ENCODE data around the gene MSX1. TPM values are rescaled to one million over a fixed set of nuclear protein-coding genes. Genes with fewer than 3 reads are reported as not detected.

MSX1 gene
- total RNA-seq, result under 1 TPM; 0.16 to 0.61 TPM

- peaks cover 2% of the 10 kb centered on the region for H3K9me3 Mint-ChIP-seq
- peaks cover 41% of the 10 kb centered on the region for H3K4me1 Mint-ChIP-seq (ENCODE audit: low read depth)
- peak; percentile 86 for ATAC-seq
- TF ChIP-seq, protein P1, sequence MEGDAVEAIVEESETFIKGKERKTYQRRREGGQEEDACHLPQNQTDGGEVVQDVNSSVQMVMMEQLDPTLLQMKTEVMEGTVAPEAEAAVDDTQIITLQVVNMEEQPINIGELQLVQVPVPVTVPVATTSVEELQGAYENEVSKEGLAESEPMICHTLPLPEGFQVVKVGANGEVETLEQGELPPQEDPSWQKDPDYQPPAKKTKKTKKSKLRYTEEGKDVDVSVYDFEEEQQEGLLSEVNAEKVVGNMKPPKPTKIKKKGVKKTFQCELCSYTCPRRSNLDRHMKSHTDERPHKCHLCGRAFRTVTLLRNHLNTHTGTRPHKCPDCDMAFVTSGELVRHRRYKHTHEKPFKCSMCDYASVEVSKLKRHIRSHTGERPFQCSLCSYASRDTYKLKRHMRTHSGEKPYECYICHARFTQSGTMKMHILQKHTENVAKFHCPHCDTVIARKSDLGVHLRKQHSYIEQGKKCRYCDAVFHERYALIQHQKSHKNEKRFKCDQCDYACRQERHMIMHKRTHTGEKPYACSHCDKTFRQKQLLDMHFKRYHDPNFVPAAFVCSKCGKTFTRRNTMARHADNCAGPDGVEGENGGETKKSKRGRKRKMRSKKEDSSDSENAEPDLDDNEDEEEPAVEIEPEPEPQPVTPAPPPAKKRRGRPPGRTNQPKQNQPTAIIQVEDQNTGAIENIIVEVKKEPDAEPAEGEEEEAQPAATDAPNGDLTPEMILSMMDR (IDR thresholded peaks at IDR 0.05), result no peak
- POLR2A ChIA-PET, result no interaction called here
- peaks cover 2% of the 10 kb centered on the region for H3K36me3 Mint-ChIP-seq (ENCODE audit: low read depth)
- H3K4me3 Mint-ChIP-seq, result peak within 1 kb of the TSS; percentile 66
- intact Hi-C loops (cut with micrococcal nuclease), result loop anchor here (5.0 kb wide), 1 partner anchor 372 kb away; no protein-coding TSS in a partner anchor
- H3K27me3 Mint-ChIP-seq, result peaks cover 77% of the 10 kb centered on the region
- peak; percentile 71 for DNase-seq
- no peak within 1 kb of the TSS for H3K27ac Mint-ChIP-seq
- CTCF ChIA-PET, result no interaction called here
Measured at GRCh38 chr4:4859325-4859798, at the start of gene MSX1. MSX1 (plus strand) TSS chr4:4859665; CDS start chr4:4859900, 235 bp downstream.

DNA sequence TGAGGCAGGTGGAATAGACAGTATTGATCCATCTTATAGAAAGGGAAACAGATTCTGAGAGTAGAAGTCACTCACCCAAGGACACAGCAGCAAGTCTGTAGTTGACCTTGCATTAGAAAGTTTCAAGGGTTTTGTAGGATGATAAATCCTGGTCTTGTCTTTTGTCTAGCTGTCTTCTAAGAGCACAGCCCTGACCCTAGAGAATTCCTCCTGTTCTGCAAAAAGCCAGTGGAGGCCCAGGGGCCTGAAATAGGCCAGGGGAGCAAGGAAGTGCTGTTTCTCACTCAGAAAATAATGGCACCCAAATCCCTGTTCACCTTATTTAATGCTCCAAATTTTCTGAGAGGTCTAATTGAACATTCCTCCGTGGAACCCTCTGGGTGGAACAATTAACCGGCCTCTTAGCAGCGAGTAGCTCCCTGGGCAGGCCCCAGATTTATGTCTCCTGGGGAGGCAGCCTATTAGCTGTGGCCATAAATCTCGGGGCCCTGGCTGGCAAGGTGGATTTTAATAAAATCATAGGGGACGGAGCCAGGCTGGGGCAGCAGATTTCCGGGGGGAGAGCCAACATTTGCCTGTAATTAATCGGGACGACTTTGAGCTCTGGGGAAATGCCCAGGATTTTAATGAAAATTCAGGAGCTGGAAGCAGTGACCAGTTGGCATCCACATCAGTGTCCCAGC lies 49.2 kb upstream of the MSX1 start:
- H3K4me3 Mint-ChIP-seq, result no peak overlapping the region
- intact Hi-C loops (cut with micrococcal nuclease), result no loop called here
- H3K27ac Mint-ChIP-seq, result no peak overlapping the region
- DNase-seq (no peak), ATAC-seq (no peak)
- TF ChIP-seq, protein P1 (IDR thresholded peaks at IDR 0.05), result no peak
- no peaks in the 10 kb centered on the region for H3K4me1 Mint-ChIP-seq (ENCODE audit: low read depth)
- H3K9me3 Mint-ChIP-seq, result peaks cover 2% of the 10 kb centered on the region
- H3K27me3 Mint-ChIP-seq, result peaks cover 11% of the 10 kb centered on the region
- ChIA-PET CTCF (no interaction called here), POLR2A (no interaction called here)
- H3K36me3 Mint-ChIP-seq (ENCODE audit: low read depth), result no peaks in the 10 kb centered on the region

- H3K36me3 Mint-ChIP-seq (ENCODE audit: low read depth), result no peaks in the 10 kb centered on the region
- TF ChIP-seq, protein P1 (IDR thresholded peaks at IDR 0.05), result no peak
Measured at GRCh38 chr4:4810778-4811177, 48.7 kb upstream of the MSX1 start.

DNA sequence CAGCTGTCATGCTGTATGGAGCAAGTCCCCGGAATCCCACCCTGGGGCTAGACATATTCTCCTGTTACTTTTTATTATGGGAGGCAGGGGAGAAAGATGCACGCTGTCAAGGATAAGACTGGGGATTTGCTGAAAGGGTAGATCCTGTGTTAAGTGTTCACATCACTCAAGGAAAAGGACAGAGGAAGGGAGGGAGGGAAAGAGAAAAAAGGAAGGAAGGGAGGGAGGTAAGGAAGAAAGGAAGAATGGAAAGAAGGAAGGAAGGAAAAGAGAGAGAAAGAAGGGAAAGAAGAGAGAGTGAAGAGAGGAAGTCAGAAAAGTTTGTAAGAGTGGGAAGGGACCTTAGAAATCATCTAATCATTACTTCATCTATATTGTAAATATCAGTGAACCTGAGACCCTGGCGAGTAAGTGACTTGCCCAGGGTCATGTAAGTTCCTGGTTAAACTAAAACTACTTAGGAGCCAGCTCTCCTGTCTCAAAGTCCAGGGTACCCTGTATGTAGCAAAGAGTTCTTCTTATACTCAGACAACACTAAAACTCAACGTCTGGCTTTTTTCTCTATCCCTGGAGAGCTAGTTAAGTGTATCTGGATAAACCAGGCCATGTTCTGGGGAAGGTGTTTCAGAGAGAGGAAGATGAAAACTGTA lies 47.2 kb upstream of the MSX1 start:
- H3K4me1 Mint-ChIP-seq (ENCODE audit: low read depth), result no peaks in the 10 kb centered on the region
- H3K27me3 Mint-ChIP-seq, result peaks cover 11% of the 10 kb centered on the region
- H3K4me3 Mint-ChIP-seq, result no peak overlapping the region
- no peak overlapping the region for H3K27ac Mint-ChIP-seq
- H3K9me3 Mint-ChIP-seq, result peaks cover 18% of the 10 kb centered on the region
- DNase-seq (no peak), ATAC-seq (no peak)
- TF ChIP-seq, protein P1 (IDR thresholded peaks at IDR 0.05), result no peak
- H3K36me3 Mint-ChIP-seq (ENCODE audit: low read depth), result no peaks in the 10 kb centered on the region
- intact Hi-C loops (cut with micrococcal nuclease), result no loop called here
- CTCF ChIA-PET, result no interaction called here
- POLR2A ChIA-PET, result no interaction called here

More at GRCh38 chr4:4810778-4811177, 48.7 kb upstream of the MSX1 start:
- Mint-ChIP-seq H3K9me3 (peaks cover 5% of the 10 kb centered on the region), H3K27me3 (peaks cover 11% of the 10 kb centered on the region), H3K4me3 (no peak overlapping the region), H3K27ac (no peak overlapping the region), H3K4me1 (ENCODE audit: low read depth) (no peaks in the 10 kb centered on the region)
- ATAC-seq (no peak), DNase-seq (no peak)
- ChIA-PET CTCF (no interaction called here), POLR2A (no interaction called here)
- intact Hi-C loops (cut with micrococcal nuclease), result no loop called here

Data from activated CD8-positive, alpha-beta T cell treated with anti-CD3 and anti-CD28 coated beads for 36 hours (primary cell).